ENCODE results near the gene TMEM178A. TPM values are rescaled to one million over a fixed set of nuclear protein-coding genes. Genes with fewer than 3 reads are reported as not detected.

Gene TMEM178A
- total RNA-seq, 1 experiment from 2014 or later, result 7.5 TPM

- no peak overlapping the region for H3K4me3 Mint-ChIP-seq
- no peak overlapping the region for H2BK20ac ChIP-seq (ENCODE audit: low read depth, low read length, poor library complexity, severe bottlenecking)
- H3K27me3 Mint-ChIP-seq (ENCODE audit: low read depth), result no peaks in the 10 kb centered on the region
- H3K14ac ChIP-seq (ENCODE audit: insufficient read depth, low read length), result no peak overlapping the region
- no peak overlapping the region for H4K8ac ChIP-seq (replicated peaks; ENCODE audit: insufficient read length, low read depth, low read length)
- no peaks in the 10 kb centered on the region for H3K23me2 ChIP-seq (ENCODE audit: insufficient read length, low read depth, low read length, poor library complexity, severe bottlenecking)
- no peak overlapping the region for H3K23ac ChIP-seq (ENCODE audit: insufficient read length, low read depth, low read length)
- no peaks in the 10 kb centered on the region for H3K79me2 ChIP-seq (ENCODE audit: insufficient read depth, low read length)
- H3K79me1 ChIP-seq (ENCODE audit: insufficient read depth, low read depth, low read length, poor library complexity, severe bottlenecking), result no peaks in the 10 kb centered on the region
- H3K27ac Mint-ChIP-seq, result no peak overlapping the region
- no peak overlapping the region for H4K5ac ChIP-seq (ENCODE audit: insufficient read length, low read depth, low read length)
- DNase-seq, result no peak
- no peak overlapping the region for H2BK12ac ChIP-seq (ENCODE audit: insufficient read length, low read depth, low read length)
- no peaks in the 10 kb centered on the region for H3K9me3 ChIP-seq (ENCODE audit: control insufficient read depth, low read depth, low read length)
- no peaks in the 10 kb centered on the region for H3K27me3 ChIP-seq (ENCODE audit: insufficient read depth, low read length)
- no peaks in the 10 kb centered on the region for H3K9me3 Mint-ChIP-seq
- no peak overlapping the region for H2BK5ac ChIP-seq (ENCODE audit: insufficient read length, low read length)
- H3K4me1 Mint-ChIP-seq, result peaks cover 5% of the 10 kb centered on the region in 2 experiments; a peak in 1 of 4 replicates
- no peak overlapping the region for H4K91ac ChIP-seq (ENCODE audit: insufficient read length, low read depth, low read length)
- H3K18ac ChIP-seq (ENCODE audit: insufficient read length, low read depth, low read length), result no peak overlapping the region
- H4K20me1 ChIP-seq (ENCODE audit: control insufficient read depth, insufficient read depth, insufficient read length), result no peaks in the 10 kb centered on the region
- H3K4ac ChIP-seq (ENCODE audit: low read depth, low read length), result no peak overlapping the region
- no peak overlapping the region for H3K4me2 ChIP-seq (ENCODE audit: insufficient read depth, insufficient read length, low read length)
- WGBS (ENCODE audit: extremely low coverage, insufficient read length, low lambda C conversion rate), result no CpG with 5 or more reads among the region's 2 CpGs
- H3K56ac ChIP-seq (ENCODE audit: insufficient read length, low read depth, low read length), result no peak overlapping the region
- no peak for TF ChIP-seq CTCF (conservative IDR thresholded peaks at IDR 0.05)
- H3K4me1 ChIP-seq (ENCODE audit: insufficient read depth, low read length), result no peaks in the 10 kb centered on the region
- H2AFZ ChIP-seq (ENCODE audit: low read length), result no peak overlapping the region
- H2BK15ac ChIP-seq (ENCODE audit: low read depth, low read length), result no peak overlapping the region
- H3T11ph ChIP-seq (ENCODE audit: low read length), result no peak overlapping the region
- no peaks in the 10 kb centered on the region for H3K36me3 Mint-ChIP-seq (ENCODE audit: insufficient read depth in 1 of 3, low read depth in 3 of 3)
- H3K27ac ChIP-seq (ENCODE audit: insufficient read length, low read depth, low read length), result no peak overlapping the region
- no peak overlapping the region for H3K9ac ChIP-seq (ENCODE audit: extremely low read depth, insufficient read length, low read length)
- no peak overlapping the region for H2BK120ac ChIP-seq (ENCODE audit: low read depth, low read length, poor library complexity, severe bottlenecking)
- no peak overlapping the region for H2AK5ac ChIP-seq (ENCODE audit: insufficient read length, low read length)
Measured at GRCh38 chr2:39640681-39641080, 25.0 kb upstream of the TMEM178A start.

Data from H9 (cell line).